K562 (cell line): ENCODE results near the gene FBXW9. TPM values are rescaled to one million over a fixed set of nuclear protein-coding genes. Genes with fewer than 3 reads are reported as not detected.

Experiments used
- AFF1 ChIP-seq, 2 experiments: fragments of 450-650 bp; IDR thresholded peaks; 2 replicates each; pipeline ENCODE4 v1.6.1; 2018; ENCODE audit warnings: mild to moderate bottlenecking in 2 of 2, low read depth in 1 of 2; ENCODE audit not compliant: partially characterized antibody in 2 of 2
- CBX1 ChIP-seq: sonication (generic); IDR thresholded peaks from 2 replicates; pipeline ENCODE4 v1.6.1; 2016; ENCODE audit warnings: antibody characterized with exemption, low read depth, mild to moderate bottlenecking
- ETV5 ChIP-seq: sonication (generic); formaldehyde crosslinking; IDR thresholded peaks from 2 replicates; pipeline ENCODE4 v1.4.0; 2020; ENCODE audit warnings: low read depth, mild to moderate bottlenecking, missing genetic modification reagents
- FOSL1 ChIP-seq: fragments of 200-800 bp; sonication (Bioruptor generic); conservative IDR thresholded peaks from 2 replicates; pipeline ENCODE4 v1.6.1; 2016; ENCODE audit warnings: missing genetic modification characterization, missing compliant biosample characterization
- IRF9 ChIP-seq: fragments of 450-650 bp; IDR thresholded peaks from 2 replicates; pipeline ENCODE4 v1.6.1; 2016; ENCODE audit warnings: missing biosample characterization, missing genetic modification characterization
- OTX1 ChIP-seq: fragments of 450-650 bp; formaldehyde crosslinking; IDR thresholded peaks from 2 replicates; pipeline ENCODE4 v1.4.0; 2022; ENCODE audit warnings: mild to moderate bottlenecking
- SRSF3 ChIP-seq: fragments of 200-400 bp; formaldehyde crosslinking; IDR thresholded peaks from 2 replicates; pipeline ENCODE4 v1.6.1; 2016; ENCODE audit warnings: mild to moderate bottlenecking, low read length, moderate library complexity; ENCODE audit not compliant: insufficient read depth
- TCF7L2 ChIP-seq: fragments of 150-350 bp; IDR thresholded peaks from 2 replicates; pipeline ENCODE4 v1.6.1; 2016; ENCODE audit warnings: low read depth, mild to moderate bottlenecking, low read length, moderate library complexity
- ZNF57 ChIP-seq: fragments of 450-650 bp; formaldehyde crosslinking; IDR thresholded peaks from 2 replicates; pipeline ENCODE4 v1.4.0; 2020; ENCODE audit warnings: mild to moderate bottlenecking, moderate library complexity
- ZNF699 ChIP-seq: fragments of 250-450 bp; sonication (Bioruptor Pico); IDR thresholded peaks from 2 replicates; pipeline ENCODE4 v1.8.0; 2021; ENCODE audit warnings: mild to moderate bottlenecking, moderate library complexity; ENCODE audit not compliant: insufficient replicate concordance
- ZNF76 ChIP-seq: fragments of 250-450 bp; sonication (Bioruptor Pico); IDR thresholded peaks from 2 replicates; pipeline ENCODE4 v1.4.0; 2020; ENCODE audit warnings: mild to moderate bottlenecking, moderate library complexity, borderline replicate concordance
- polyA plus RNA-seq, 8 experiments: library from polyadenylated mRNA; depleted of rRNA in 4 of 8; stranded (reverse) in 5 of 8; unstranded in 3 of 8; fragments of >200 nt; fragmentation: Nextera tagmentation in 2 of 8; fragmentation: Illumina TruSeq in 1 of 8; extraction: Ambion mirVana in 2 of 8; extraction: Trizol in 1 of 8; gene quantifications; 2 replicates each; pipeline versions ENCODE4 v1.2.1 to v1.2.3, GENCODE V29; 2011 to 2014; ENCODE audit warnings: inconsistent platforms in 1 of 8, missing spikeins in 1 of 8
- total RNA-seq, 7 experiments: library from RNA; depleted of rRNA in 6 of 7; stranded (reverse); fragments of >200 nt in 6 of 7; fragmentation: Illumina TruSeq in 2 of 7; extraction: Trizol in 2 of 7; gene quantifications; 2 replicates each; pipeline versions ENCODE4 v1.2.1 to v1.2.3, GENCODE V29; 2011 to 2021; ENCODE audit warnings: low replicate concordance in 1 of 7
- TF ChIP-seq, protein P1 (sequence below): fragments of 250-450 bp; sonication (Bioruptor Pico); IDR thresholded peaks from 2 replicates; pipeline ENCODE4 v1.8.0; 2021; ENCODE audit warnings: moderate library complexity, mild to moderate bottlenecking, inconsistent platforms
- TF ChIP-seq, protein P2 (sequence below): fragments of 450-650 bp; formaldehyde crosslinking; IDR thresholded peaks from 2 replicates; pipeline ENCODE4 v1.4.0; 2022; ENCODE audit warnings: mild to moderate bottlenecking, moderate library complexity
- TF ChIP-seq, protein P3 (sequence below): IDR thresholded peaks from 3 replicates; pipeline ENCODE4 v1.6.1; 2011; ENCODE audit warnings: borderline replicate concordance, mild to moderate bottlenecking, moderate library complexity; ENCODE audit not compliant: insufficient read length; ENCODE audit errors: extremely low read depth

The FBXW9 gene
- total and polyA plus RNA-seq, 9 of the 15 experiments (the other 6 are each of a cell fraction or from before 2014, with no cell fraction given) = 0.23 to 21.7 (median 6.2) TPM

GRCh38 chr19:12669270-12670158, 26.9 kb downstream of the FBXW9 start (continued):
- no peak for TF ChIP-seq ZNF699
- TF ChIP-seq, protein P1, sequence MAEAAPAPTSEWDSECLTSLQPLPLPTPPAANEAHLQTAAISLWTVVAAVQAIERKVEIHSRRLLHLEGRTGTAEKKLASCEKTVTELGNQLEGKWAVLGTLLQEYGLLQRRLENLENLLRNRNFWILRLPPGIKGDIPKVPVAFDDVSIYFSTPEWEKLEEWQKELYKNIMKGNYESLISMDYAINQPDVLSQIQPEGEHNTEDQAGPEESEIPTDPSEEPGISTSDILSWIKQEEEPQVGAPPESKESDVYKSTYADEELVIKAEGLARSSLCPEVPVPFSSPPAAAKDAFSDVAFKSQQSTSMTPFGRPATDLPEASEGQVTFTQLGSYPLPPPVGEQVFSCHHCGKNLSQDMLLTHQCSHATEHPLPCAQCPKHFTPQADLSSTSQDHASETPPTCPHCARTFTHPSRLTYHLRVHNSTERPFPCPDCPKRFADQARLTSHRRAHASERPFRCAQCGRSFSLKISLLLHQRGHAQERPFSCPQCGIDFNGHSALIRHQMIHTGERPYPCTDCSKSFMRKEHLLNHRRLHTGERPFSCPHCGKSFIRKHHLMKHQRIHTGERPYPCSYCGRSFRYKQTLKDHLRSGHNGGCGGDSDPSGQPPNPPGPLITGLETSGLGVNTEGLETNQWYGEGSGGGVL (CRISPR knock-in tag) = no peak
- TF ChIP-seq TCF7L2 = 0 out of 2 replicates have a peak, but pooled peaks have one; percentile 49
- 0 out of 2 replicates have a peak, but pooled peaks have one; percentile 64 for TF ChIP-seq ETV5 (CRISPR knock-in tag)
- TF ChIP-seq ZNF57 = no peak
- TF ChIP-seq OTX1 (CRISPR knock-in tag) = peak; percentile 46; the same call in 1 of the 2 replicates
- TF ChIP-seq IRF9 = no peak
- TF ChIP-seq CBX1 = no peak
- peak; percentile 45 to 96 for TF ChIP-seq AFF1 (IDR thresholded peaks at IDR 0.05; ENCODE audit: low read depth in 1 of 2, partially characterized antibody in 2 of 2)
- TF ChIP-seq, protein P2, sequence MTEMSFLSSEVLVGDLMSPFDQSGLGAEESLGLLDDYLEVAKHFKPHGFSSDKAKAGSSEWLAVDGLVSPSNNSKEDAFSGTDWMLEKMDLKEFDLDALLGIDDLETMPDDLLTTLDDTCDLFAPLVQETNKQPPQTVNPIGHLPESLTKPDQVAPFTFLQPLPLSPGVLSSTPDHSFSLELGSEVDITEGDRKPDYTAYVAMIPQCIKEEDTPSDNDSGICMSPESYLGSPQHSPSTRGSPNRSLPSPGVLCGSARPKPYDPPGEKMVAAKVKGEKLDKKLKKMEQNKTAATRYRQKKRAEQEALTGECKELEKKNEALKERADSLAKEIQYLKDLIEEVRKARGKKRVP (CRISPR knock-in tag) = no peak
- TF ChIP-seq, protein P3, sequence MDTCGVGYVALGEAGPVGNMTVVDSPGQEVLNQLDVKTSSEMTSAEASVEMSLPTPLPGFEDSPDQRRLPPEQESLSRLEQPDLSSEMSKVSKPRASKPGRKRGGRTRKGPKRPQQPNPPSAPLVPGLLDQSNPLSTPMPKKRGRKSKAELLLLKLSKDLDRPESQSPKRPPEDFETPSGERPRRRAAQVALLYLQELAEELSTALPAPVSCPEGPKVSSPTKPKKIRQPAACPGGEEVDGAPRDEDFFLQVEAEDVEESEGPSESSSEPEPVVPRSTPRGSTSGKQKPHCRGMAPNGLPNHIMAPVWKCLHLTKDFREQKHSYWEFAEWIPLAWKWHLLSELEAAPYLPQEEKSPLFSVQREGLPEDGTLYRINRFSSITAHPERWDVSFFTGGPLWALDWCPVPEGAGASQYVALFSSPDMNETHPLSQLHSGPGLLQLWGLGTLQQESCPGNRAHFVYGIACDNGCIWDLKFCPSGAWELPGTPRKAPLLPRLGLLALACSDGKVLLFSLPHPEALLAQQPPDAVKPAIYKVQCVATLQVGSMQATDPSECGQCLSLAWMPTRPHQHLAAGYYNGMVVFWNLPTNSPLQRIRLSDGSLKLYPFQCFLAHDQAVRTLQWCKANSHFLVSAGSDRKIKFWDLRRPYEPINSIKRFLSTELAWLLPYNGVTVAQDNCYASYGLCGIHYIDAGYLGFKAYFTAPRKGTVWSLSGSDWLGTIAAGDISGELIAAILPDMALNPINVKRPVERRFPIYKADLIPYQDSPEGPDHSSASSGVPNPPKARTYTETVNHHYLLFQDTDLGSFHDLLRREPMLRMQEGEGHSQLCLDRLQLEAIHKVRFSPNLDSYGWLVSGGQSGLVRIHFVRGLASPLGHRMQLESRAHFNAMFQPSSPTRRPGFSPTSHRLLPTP = no peak
- TF ChIP-seq SRSF3 = no peak
- TF ChIP-seq FOSL1 (tag) = 0 out of 2 replicates have a peak, but pooled peaks have one; percentile 13
- TF ChIP-seq ZNF76 (CRISPR knock-in tag) = peak; percentile 51; the same call in 1 of the 2 replicates
